Measurements from ENCODE around the gene HPX. TPM values are rescaled to one million over a fixed set of nuclear protein-coding genes. Genes with fewer than 3 reads are reported as not detected.

Gene HPX
- total RNA-seq, 1 donor from 2014 or later = 1.7 TPM

- Histone ChIP-seq H3K4me2 (ENCODE audit: low read length) (peak overlapping the region; percentile 94), H3K4me1 (ENCODE audit: insufficient read depth, low read length) (peaks cover 16% of the 10 kb centered on the region), H3K27ac (ENCODE audit: low read depth, low read length) (peak overlapping the region; percentile 89), H3K4me3 (ENCODE audit: insufficient read depth, low read depth, low read length) (peak overlapping the region; percentile 90), H3K79me2 (ENCODE audit: insufficient read depth, low read length) (peaks cover 53% of the 10 kb centered on the region), H3K9me3 (ENCODE audit: insufficient read depth, low read depth, low read length) (no peaks in the 10 kb centered on the region), H3K36me3 (ENCODE audit: insufficient read depth, low read length) (peaks cover 42% of the 10 kb centered on the region), H3K27me3 (ENCODE audit: insufficient read depth, low read length) (no peaks in the 10 kb centered on the region), H2AFZ (ENCODE audit: low read depth, low read length) (no peak overlapping the region), H4K20me1 (ENCODE audit: insufficient read depth, low read length) (peaks cover 41% of the 10 kb centered on the region), H3K9ac (ENCODE audit: low read length) (peak overlapping the region; percentile 99)
- Mint-ChIP-seq H3K27ac (ENCODE audit: unreplicated experiment) (peak overlapping the region; percentile 79), H3K4me1 (ENCODE audit: low read depth, unreplicated experiment) (peaks cover 26% of the 10 kb centered on the region), H3K4me3 (ENCODE audit: unreplicated experiment) (peak overlapping the region; percentile 97), H3K36me3 (ENCODE audit: low read depth, unreplicated experiment) (peaks cover 14% of the 10 kb centered on the region), H3K27me3 (ENCODE audit: low read depth, unreplicated experiment) (no peaks in the 10 kb centered on the region), H3K9me3 (ENCODE audit: unreplicated experiment) (no peaks in the 10 kb centered on the region)
- TF ChIP-seq, protein P1, sequence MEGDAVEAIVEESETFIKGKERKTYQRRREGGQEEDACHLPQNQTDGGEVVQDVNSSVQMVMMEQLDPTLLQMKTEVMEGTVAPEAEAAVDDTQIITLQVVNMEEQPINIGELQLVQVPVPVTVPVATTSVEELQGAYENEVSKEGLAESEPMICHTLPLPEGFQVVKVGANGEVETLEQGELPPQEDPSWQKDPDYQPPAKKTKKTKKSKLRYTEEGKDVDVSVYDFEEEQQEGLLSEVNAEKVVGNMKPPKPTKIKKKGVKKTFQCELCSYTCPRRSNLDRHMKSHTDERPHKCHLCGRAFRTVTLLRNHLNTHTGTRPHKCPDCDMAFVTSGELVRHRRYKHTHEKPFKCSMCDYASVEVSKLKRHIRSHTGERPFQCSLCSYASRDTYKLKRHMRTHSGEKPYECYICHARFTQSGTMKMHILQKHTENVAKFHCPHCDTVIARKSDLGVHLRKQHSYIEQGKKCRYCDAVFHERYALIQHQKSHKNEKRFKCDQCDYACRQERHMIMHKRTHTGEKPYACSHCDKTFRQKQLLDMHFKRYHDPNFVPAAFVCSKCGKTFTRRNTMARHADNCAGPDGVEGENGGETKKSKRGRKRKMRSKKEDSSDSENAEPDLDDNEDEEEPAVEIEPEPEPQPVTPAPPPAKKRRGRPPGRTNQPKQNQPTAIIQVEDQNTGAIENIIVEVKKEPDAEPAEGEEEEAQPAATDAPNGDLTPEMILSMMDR (IDR thresholded peaks at IDR 0.05; ENCODE audit: insufficient read depth, low read depth, low read length) = no peak
- TF ChIP-seq EZH2 (IDR thresholded peaks at IDR 0.05; ENCODE audit: insufficient read depth, low read length) = no peak
- DNase-seq (ENCODE audit: low read depth) (no peak), FAIRE-seq (no peak)
Measured at GRCh38 chr11:6482441-6482840, 41.7 kb upstream of the HPX start.

DNA sequence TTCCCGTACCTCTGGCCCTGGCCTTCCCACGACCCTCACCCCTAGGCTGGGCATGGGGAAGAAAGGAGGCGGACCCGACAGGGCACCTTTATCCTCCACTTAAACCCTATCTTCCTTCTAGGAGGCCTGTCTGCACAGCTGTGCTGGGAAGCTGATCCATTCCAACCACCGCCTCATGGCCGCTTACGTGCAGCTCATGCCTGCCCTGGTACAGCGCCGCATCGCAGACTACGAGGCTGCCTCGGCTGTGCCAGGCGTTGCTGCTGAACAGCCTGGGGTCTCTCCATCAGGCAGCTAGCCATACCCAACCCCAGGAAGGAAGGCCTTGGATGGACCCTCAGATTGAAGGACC is 41.1 kb upstream of the HPX start:
- peak overlapping the region; percentile 94 for H3K4me2 ChIP-seq (ENCODE audit: low read length)
- H3K4me1 ChIP-seq (ENCODE audit: insufficient read depth, low read length) = peaks cover 16% of the 10 kb centered on the region
- no peaks in the 10 kb centered on the region for H3K9me3 ChIP-seq (ENCODE audit: insufficient read depth, low read depth, low read length)
- H3K27me3 ChIP-seq (ENCODE audit: insufficient read depth, low read length) = no peaks in the 10 kb centered on the region
- H3K9ac ChIP-seq (ENCODE audit: low read length) = peak overlapping the region; percentile 99
- Mint-ChIP-seq H3K27me3 (ENCODE audit: low read depth, unreplicated experiment) (no peaks in the 10 kb centered on the region), H3K36me3 (ENCODE audit: low read depth, unreplicated experiment) (peaks cover 16% of the 10 kb centered on the region), H3K9me3 (ENCODE audit: unreplicated experiment) (no peaks in the 10 kb centered on the region), H3K27ac (ENCODE audit: unreplicated experiment) (peak overlapping the region; percentile 98), H3K4me3 (ENCODE audit: unreplicated experiment) (peak overlapping the region; percentile 97), H3K4me1 (ENCODE audit: low read depth, unreplicated experiment) (peaks cover 26% of the 10 kb centered on the region)
- peaks cover 53% of the 10 kb centered on the region for H3K79me2 ChIP-seq (ENCODE audit: insufficient read depth, low read length)
- TF ChIP-seq, protein P1 (IDR thresholded peaks at IDR 0.05; ENCODE audit: insufficient read depth, low read depth, low read length) = no peak
- DNase-seq (ENCODE audit: low read depth) = no peak
- H3K36me3 ChIP-seq (ENCODE audit: insufficient read depth, low read length) = peaks cover 47% of the 10 kb centered on the region
- FAIRE-seq = no peak
- peaks cover 41% of the 10 kb centered on the region for H4K20me1 ChIP-seq (ENCODE audit: insufficient read depth, low read length)
- H2AFZ ChIP-seq (ENCODE audit: low read depth, low read length) = peak overlapping the region; percentile 80
- peak overlapping the region; percentile 89 for H3K27ac ChIP-seq (ENCODE audit: low read depth, low read length)
- peak overlapping the region; percentile 90 for H3K4me3 ChIP-seq (ENCODE audit: insufficient read depth, low read depth, low read length)

- peak; percentile 96 for DNase-seq (ENCODE audit: low read depth)
- Histone ChIP-seq H3K9ac (ENCODE audit: low read length) (peak within 1 kb of the TSS; percentile 99), H3K4me2 (ENCODE audit: low read length) (peak within 1 kb of the TSS; percentile 94), H3K4me1 (ENCODE audit: insufficient read depth, low read length) (peaks cover 16% of the 10 kb centered on the region), H3K4me3 (ENCODE audit: insufficient read depth, low read depth, low read length) (peak within 1 kb of the TSS; percentile 90), H4K20me1 (ENCODE audit: insufficient read depth, low read length) (peaks cover 36% of the 10 kb centered on the region), H3K27me3 (ENCODE audit: insufficient read depth, low read length) (no peaks in the 10 kb centered on the region), H3K79me2 (ENCODE audit: insufficient read depth, low read length) (peaks cover 53% of the 10 kb centered on the region), H3K27ac (ENCODE audit: low read depth, low read length) (peak within 1 kb of the TSS; percentile 89), H2AFZ (ENCODE audit: low read depth, low read length) (peak within 1 kb of the TSS; percentile 80), H3K36me3 (ENCODE audit: insufficient read depth, low read length) (peaks cover 43% of the 10 kb centered on the region), H3K9me3 (ENCODE audit: insufficient read depth, low read depth, low read length) (no peaks in the 10 kb centered on the region)
- Mint-ChIP-seq H3K27me3 (ENCODE audit: low read depth, unreplicated experiment) (no peaks in the 10 kb centered on the region), H3K27ac (ENCODE audit: unreplicated experiment) (peak within 1 kb of the TSS; percentile 98), H3K4me1 (ENCODE audit: low read depth, unreplicated experiment) (peaks cover 26% of the 10 kb centered on the region), H3K4me3 (ENCODE audit: unreplicated experiment) (peak within 1 kb of the TSS; percentile 97), H3K9me3 (ENCODE audit: unreplicated experiment) (no peaks in the 10 kb centered on the region), H3K36me3 (ENCODE audit: low read depth, unreplicated experiment) (peaks cover 18% of the 10 kb centered on the region)
- peak; percentile 59 for FAIRE-seq
- TF ChIP-seq, protein P1 (IDR thresholded peaks at IDR 0.05; ENCODE audit: insufficient read depth, low read depth, low read length) = no peak
- no peak for TF ChIP-seq EZH2 (IDR thresholded peaks at IDR 0.05; ENCODE audit: insufficient read depth, low read length)
Measured at GRCh38 chr11:6481012-6481923, 40.5 kb upstream of the HPX start, which contains the start of the genes ARFIP2 and TIMM10B. TSS of gene ARFIP2 (minus strand) at chr11:6481331. CDS start at chr11:6480421, 910 bp downstream. TSS of gene TIMM10B (plus strand) at chr11:6481501. CDS start at chr11:6481517, 16 bp downstream.

All from astrocyte (in vitro differentiated cells and primary cell).